MCF 10A (cell line): ENCODE results near the gene CEP89. TPM values are rescaled to one million over a fixed set of nuclear protein-coding genes. Genes with fewer than 3 reads are reported as not detected.

ENCODE experiments used
- BruUV-seq: library from RNA; stranded (reverse); fragments of 400-500 nt; replicated peaks from 2 replicates; lab custom pipeline; 2021; lab: Mats Ljungman, UMichigan
- CTCF ChIA-PET: fragments of 300-600 bp; sonication (Branson Sonifier 250); formaldehyde crosslinking; extraction: SDS; loops from one replicate; lab custom pipeline; 2021; ENCODE audit warnings: antibody characterized with exemption, inconsistent platforms; lab: Yijun Ruan, JAX
- POLR2A ChIA-PET: fragments of 300-600, 350-650 bp; sonication (Branson Sonifier 250); formaldehyde crosslinking; extraction: SDS; loops from one replicate; lab custom pipeline; 2020; ENCODE audit warnings: antibody characterized with exemption, inconsistent platforms; lab: Yijun Ruan, JAX
- DNase-seq: peaks from one replicate; pipeline ENCODE4 v3.0.0-alpha.2; 2018; ENCODE audit not compliant: unreplicated experiment
- H3K27ac Mint-ChIP-seq: one replicate; pipeline ENCODE4 v1.8.0; 2022; ENCODE audit warnings: mild to moderate bottlenecking, low read depth, mixed read lengths; ENCODE audit not compliant: unreplicated experiment
- H3K27me3 Mint-ChIP-seq: one replicate; pipeline ENCODE4 v1.8.0; 2022; ENCODE audit warnings: mixed read lengths; ENCODE audit not compliant: insufficient read depth, unreplicated experiment
- H3K36me3 Mint-ChIP-seq: one replicate; pipeline ENCODE4 v1.8.0; 2022; ENCODE audit warnings: mild to moderate bottlenecking, moderate library complexity, mixed read lengths; ENCODE audit not compliant: insufficient read depth, unreplicated experiment
- H3K4me1 Mint-ChIP-seq: one replicate; pipeline ENCODE4 v1.8.0; 2022; ENCODE audit warnings: mixed read lengths; ENCODE audit not compliant: insufficient read depth, unreplicated experiment
- H3K4me3 Mint-ChIP-seq: one replicate; pipeline ENCODE4 v1.8.0; 2022; ENCODE audit warnings: mild to moderate bottlenecking, moderate library complexity, mixed read lengths; ENCODE audit not compliant: unreplicated experiment
- H3K9me3 Mint-ChIP-seq: one replicate; pipeline ENCODE4 v1.8.0; 2022; ENCODE audit warnings: mixed read lengths; ENCODE audit not compliant: unreplicated experiment
- CTCF ChIP-seq: fragments of 200-600 bp; IDR thresholded peaks from one replicate; pipeline ENCODE4 v1.8.0; 2022; ENCODE audit warnings: antibody characterized with exemption, mild to moderate bottlenecking; ENCODE audit not compliant: unreplicated experiment
- intact Hi-C: fragments of 100-400 bp; cut with micrococcal nuclease; formaldehyde crosslinking; loops from 2 replicates; pipeline ENCODE4 v1.14.1; 2022
- total RNA-seq: library from RNA; stranded (reverse); gene quantifications from 2 replicates; pipeline ENCODE4 v1.2.3, GENCODE V29; 2022

Gene CEP89
- total RNA-seq, 1 experiment from 2014 or later = 24.7 TPM

DNA sequence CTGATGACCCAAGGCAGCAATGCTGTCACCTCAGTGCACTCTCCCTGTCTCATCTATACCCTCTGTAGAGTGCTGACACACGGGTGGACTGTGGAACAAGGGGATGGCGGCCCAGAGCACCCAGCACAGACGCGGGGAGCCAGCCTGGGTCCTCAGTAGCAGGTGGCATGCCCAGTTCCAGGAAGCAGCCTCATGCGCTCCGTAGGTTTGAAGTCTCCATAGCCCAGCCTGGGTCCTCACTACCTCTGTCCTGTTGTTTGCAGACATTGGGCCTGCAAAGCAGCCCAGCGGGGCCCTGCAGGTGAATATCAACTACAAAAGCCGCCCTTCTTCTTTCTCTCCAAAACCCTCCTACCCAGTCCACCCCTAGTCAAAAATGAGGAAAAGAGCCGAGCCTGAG is 97.2 kb downstream of the CEP89 start:
- no peak overlapping the region for H3K27ac Mint-ChIP-seq
- no TSS peak for BruUV-seq
- DNase-seq = no peak
- intact Hi-C loops = no loop called here
- H3K4me3 Mint-ChIP-seq = no peak overlapping the region
- ChIA-PET POLR2A (no interaction called here), CTCF (no interaction called here)
- no peaks in the 10 kb centered on the region for H3K9me3 Mint-ChIP-seq
- H3K27me3 Mint-ChIP-seq = no peaks in the 10 kb centered on the region
- no peak for TF ChIP-seq CTCF
- no peaks in the 10 kb centered on the region for H3K36me3 Mint-ChIP-seq
- no peaks in the 10 kb centered on the region for H3K4me1 Mint-ChIP-seq

DNA sequence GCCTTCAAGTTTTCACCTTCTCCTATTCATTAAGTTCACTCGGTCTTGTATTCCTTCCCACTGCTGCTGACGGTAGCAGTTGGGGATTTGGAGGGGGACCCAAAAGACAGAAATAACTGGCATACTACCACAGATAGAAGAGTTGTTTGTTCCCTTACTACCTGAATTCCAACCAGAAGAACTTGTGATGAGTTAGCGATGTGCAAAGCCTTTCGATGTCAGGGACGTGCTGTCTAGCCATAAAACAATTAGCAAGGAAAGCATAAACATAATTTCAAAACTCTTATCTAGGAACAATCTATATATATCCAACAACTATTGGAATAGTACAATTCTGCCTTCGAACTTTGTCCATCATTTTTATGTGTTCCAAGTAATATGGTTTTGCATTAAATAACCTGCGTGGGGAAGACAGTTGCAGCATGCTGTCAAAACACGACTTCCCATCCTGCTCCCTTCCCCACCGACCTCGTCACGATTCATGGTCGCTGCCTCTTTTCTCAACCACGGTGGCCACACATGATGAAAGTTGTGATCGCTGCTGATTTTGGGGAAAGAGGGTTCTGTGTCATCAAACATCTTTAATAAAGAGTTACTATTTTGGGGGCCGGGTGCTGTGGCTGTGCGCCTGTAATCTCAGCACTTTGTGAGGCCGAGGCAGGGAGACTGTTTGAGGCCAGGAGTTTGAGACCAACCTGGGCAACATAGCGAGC is 98.4 kb downstream of the CEP89 start:
- Mint-ChIP-seq H3K9me3 (no peaks in the 10 kb centered on the region), H3K4me1 (no peaks in the 10 kb centered on the region), H3K27me3 (no peaks in the 10 kb centered on the region), H3K27ac (no peak overlapping the region), H3K4me3 (no peak overlapping the region), H3K36me3 (no peaks in the 10 kb centered on the region)
- no peak for TF ChIP-seq CTCF
- intact Hi-C loops = no loop called here
- no TSS peak for BruUV-seq
- ChIA-PET CTCF (interaction anchor here (0.8 kb wide), 1 partner anchor 15 kb away, joined by 3 read pairs; no protein-coding TSS in a partner anchor), POLR2A (no interaction called here)
- no peak for DNase-seq

DNA sequence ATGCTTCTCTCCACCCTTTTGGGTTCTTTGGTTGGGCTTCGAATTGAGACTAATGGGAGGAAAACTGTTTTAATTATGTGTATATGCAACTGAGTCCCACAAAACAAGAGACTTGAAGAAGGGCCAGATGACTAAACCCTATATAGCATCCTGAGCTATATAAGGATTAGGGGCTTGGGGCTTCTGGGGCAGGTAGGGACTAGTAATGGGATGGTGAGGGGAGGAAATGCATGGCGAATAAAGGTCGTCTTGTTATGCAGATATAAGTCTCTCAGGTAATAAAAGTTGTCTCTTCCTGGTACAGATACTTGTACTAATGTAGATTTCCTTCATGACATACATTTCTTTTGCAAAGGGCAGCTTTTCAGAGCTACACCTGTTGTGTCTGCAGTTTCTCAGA is 99.4 kb downstream of the CEP89 start:
- intact Hi-C loops = no loop called here
- ChIA-PET POLR2A (no interaction called here), CTCF (interaction anchor here (0.8 kb wide), 1 partner anchor 14 kb away, joined by 3 read pairs; no protein-coding TSS in a partner anchor)
- Mint-ChIP-seq H3K4me3 (no peak overlapping the region), H3K9me3 (no peaks in the 10 kb centered on the region), H3K27ac (no peak overlapping the region), H3K36me3 (peaks cover 7% of the 10 kb centered on the region), H3K4me1 (no peaks in the 10 kb centered on the region), H3K27me3 (no peaks in the 10 kb centered on the region)
- TF ChIP-seq CTCF = no peak
- DNase-seq = no peak
- no TSS peak for BruUV-seq

GRCh38 chr19:32870981-32871451 is 100.7 kb downstream of the CEP89 start:
- BruUV-seq = no TSS peak
- POLR2A ChIA-PET = interaction anchor here (0.6 to 0.7 kb wide), 2 partner anchors 32 to 294 kb away, joined by 4 to 7 read pairs; no protein-coding TSS in a partner anchor
- Mint-ChIP-seq H3K27ac (no peak overlapping the region), H3K4me1 (no peaks in the 10 kb centered on the region), H3K4me3 (no peak overlapping the region), H3K36me3 (peaks cover 7% of the 10 kb centered on the region), H3K27me3 (no peaks in the 10 kb centered on the region), H3K9me3 (no peaks in the 10 kb centered on the region)
- DNase-seq = no peak
- CTCF ChIA-PET = no interaction called here
- TF ChIP-seq CTCF = no peak
- intact Hi-C loops = no loop called here
